Caco-2 (cell line): ENCODE measurements around the gene SLCO2A1. TPM values are rescaled to one million over a fixed set of nuclear protein-coding genes. Genes with fewer than 3 reads are reported as not detected.

ENCODE experiments used
- BruUV-seq: library from RNA; stranded (reverse); fragments of 400-500 nt; replicated peaks from 2 replicates; lab custom pipeline; 2021; lab: Mats Ljungman, UMichigan
- CTCF ChIA-PET: fragments of 300-600 bp; sonication (Branson Sonifier 250); formaldehyde crosslinking; loops from one replicate; lab custom pipeline; 2022; ENCODE audit warnings: antibody characterized with exemption; lab: Charles Lee
- POLR2A ChIA-PET: fragments of 300-600 bp; sonication (Branson Sonifier 250); formaldehyde crosslinking; loops from one replicate; lab custom pipeline; 2022; ENCODE audit warnings: antibody characterized with exemption; lab: Charles Lee
- DNase-seq, 2 experiments: peaks; one replicate each; pipeline versions ENCODE4 v3.0.0 to v3.0.0-alpha.2; 2020 to 2022
- H3K27me3 ChIP-seq: replicated peaks from 2 replicates; pipeline ENCODE4 v1.6.0; 2011; ENCODE audit warnings: low read length; ENCODE audit not compliant: control insufficient read depth, insufficient read depth
- H3K36me3 ChIP-seq: 2 replicates; pipeline ENCODE4 v1.5.1; 2011; ENCODE audit warnings: low read length; ENCODE audit not compliant: control insufficient read depth, insufficient read depth
- H3K4me1 ChIP-seq: fragments of 250-450 bp; sonication (Bioruptor Pico); 2 replicates; pipeline ENCODE4 v1.5.1; 2020; ENCODE audit warnings: mild to moderate bottlenecking
- H3K4me3 ChIP-seq: 2 replicates; pipeline ENCODE4 v1.5.1; 2011; ENCODE audit warnings: low read depth, mild to moderate bottlenecking, control low read depth, low read length
- H3K9me3 ChIP-seq: fragments of 250-450 bp; sonication (Bioruptor Pico); 2 replicates; pipeline ENCODE4 v1.5.1; 2020; ENCODE audit warnings: mild to moderate bottlenecking, moderate library complexity
- H3K27ac Mint-ChIP-seq: one replicate; pipeline ENCODE4 v1.8.0; 2022; ENCODE audit warnings: mixed read lengths; ENCODE audit not compliant: unreplicated experiment
- H3K27me3 Mint-ChIP-seq: one replicate; pipeline ENCODE4 v1.8.0; 2022; ENCODE audit warnings: mixed read lengths; ENCODE audit not compliant: insufficient read depth, unreplicated experiment
- H3K36me3 Mint-ChIP-seq: one replicate; pipeline ENCODE4 v1.8.0; 2022; ENCODE audit warnings: mild to moderate bottlenecking, mixed read lengths; ENCODE audit not compliant: insufficient read depth, unreplicated experiment
- H3K4me1 Mint-ChIP-seq: one replicate; pipeline ENCODE4 v1.8.0; 2022; ENCODE audit warnings: low read depth, mixed read lengths; ENCODE audit not compliant: unreplicated experiment
- H3K4me3 Mint-ChIP-seq: one replicate; pipeline ENCODE4 v1.8.0; 2022; ENCODE audit warnings: mild to moderate bottlenecking, moderate library complexity, mixed read lengths; ENCODE audit not compliant: unreplicated experiment
- H3K9me3 Mint-ChIP-seq: one replicate; pipeline ENCODE4 v1.8.0; 2022; ENCODE audit warnings: mixed read lengths; ENCODE audit not compliant: unreplicated experiment
- intact Hi-C: fragments of 100-400 bp; cut with micrococcal nuclease; formaldehyde crosslinking; loops from one replicate; pipeline ENCODE4 v1.10.0; 2022; ENCODE audit not compliant: unreplicated experiment
- total RNA-seq: library from RNA; stranded (reverse); gene quantifications from 2 replicates; pipeline ENCODE4 v1.2.3, GENCODE V29; 2022
- TF ChIP-seq, protein P1 (sequence below), 2 experiments: fragments of 200-600 bp in 1 of 2; IDR thresholded peaks; 1 replicate in 1 of 2; 2 replicates in 1 of 2; pipeline versions ENCODE4 v1.5.1 to v1.8.0; 2011 to 2022; ENCODE audit warnings: antibody characterized with exemption in 1 of 2, control low read depth in 1 of 2, inconsistent platforms in 1 of 2, low read depth in 1 of 2, low read length in 1 of 2, mild to moderate bottlenecking in 1 of 2, moderate library complexity in 1 of 2; ENCODE audit not compliant: insufficient read depth in 1 of 2, severe bottlenecking in 1 of 2, unreplicated experiment in 1 of 2

The SLCO2A1 gene
- total RNA-seq, 1 experiment from 2014 or later: 2.5 TPM

DNA sequence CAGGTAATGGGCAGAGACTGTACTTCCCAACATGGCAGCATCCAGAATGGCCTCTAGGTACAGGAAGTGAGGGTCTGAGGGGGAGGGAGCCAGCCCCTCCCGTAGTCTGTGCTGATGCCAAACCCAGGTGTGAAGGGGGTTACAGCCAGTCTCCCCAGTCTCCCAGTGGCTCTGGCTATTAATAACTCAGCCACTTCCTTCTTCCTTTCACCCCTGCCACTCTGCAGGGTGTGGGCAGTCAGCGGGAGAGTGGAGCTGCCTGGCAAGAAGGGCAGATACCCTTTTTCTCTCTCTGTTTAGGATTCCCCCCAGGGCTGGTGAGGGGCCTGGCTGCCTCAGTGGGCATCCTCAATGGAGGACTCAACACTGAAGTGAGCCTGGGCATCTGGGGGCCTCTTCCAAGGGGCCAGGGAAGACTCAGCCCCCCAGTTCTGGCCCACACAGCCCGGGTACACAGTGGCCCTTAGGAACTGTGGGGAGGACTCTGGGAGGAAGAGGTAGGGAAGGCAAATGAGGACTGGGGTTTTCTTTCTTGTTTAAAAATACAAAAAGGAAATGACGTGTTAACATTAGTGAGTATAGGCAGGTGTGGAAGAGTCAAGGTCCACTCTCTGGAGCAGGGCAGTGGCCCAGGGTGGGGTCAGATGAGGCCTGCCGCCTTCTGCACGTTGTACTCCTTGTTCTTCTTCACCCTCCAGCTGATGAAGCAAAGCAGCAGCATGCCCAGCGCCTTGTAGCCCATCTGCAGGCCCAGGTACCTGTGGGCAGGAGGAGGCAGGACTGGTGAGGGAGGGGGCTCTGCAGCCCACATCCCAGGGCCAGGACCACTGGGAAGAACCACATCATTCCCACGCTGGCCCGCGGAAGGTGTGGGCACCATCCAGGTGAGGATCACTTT lies 95.4 kb downstream of the SLCO2A1 start:
- DNase-seq: no peak
- Mint-ChIP-seq H3K27ac (no peak overlapping the region), H3K27me3 (no peaks in the 10 kb centered on the region), H3K9me3 (no peaks in the 10 kb centered on the region), H3K4me1 (no peaks in the 10 kb centered on the region), H3K4me3 (no peak overlapping the region), H3K36me3 (no peaks in the 10 kb centered on the region)
- Histone ChIP-seq H3K9me3 (no peaks in the 10 kb centered on the region), H3K4me1 (no peaks in the 10 kb centered on the region), H3K27me3 (no peaks in the 10 kb centered on the region; the same call in 1 of the 2 replicates), H3K36me3 (no peaks in the 10 kb centered on the region), H3K4me3 (no peak overlapping the region)
- TF ChIP-seq, protein P1, sequence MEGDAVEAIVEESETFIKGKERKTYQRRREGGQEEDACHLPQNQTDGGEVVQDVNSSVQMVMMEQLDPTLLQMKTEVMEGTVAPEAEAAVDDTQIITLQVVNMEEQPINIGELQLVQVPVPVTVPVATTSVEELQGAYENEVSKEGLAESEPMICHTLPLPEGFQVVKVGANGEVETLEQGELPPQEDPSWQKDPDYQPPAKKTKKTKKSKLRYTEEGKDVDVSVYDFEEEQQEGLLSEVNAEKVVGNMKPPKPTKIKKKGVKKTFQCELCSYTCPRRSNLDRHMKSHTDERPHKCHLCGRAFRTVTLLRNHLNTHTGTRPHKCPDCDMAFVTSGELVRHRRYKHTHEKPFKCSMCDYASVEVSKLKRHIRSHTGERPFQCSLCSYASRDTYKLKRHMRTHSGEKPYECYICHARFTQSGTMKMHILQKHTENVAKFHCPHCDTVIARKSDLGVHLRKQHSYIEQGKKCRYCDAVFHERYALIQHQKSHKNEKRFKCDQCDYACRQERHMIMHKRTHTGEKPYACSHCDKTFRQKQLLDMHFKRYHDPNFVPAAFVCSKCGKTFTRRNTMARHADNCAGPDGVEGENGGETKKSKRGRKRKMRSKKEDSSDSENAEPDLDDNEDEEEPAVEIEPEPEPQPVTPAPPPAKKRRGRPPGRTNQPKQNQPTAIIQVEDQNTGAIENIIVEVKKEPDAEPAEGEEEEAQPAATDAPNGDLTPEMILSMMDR (IDR thresholded peaks at IDR 0.05; ENCODE audit: insufficient read depth in 1 of 2, low read depth in 1 of 2, low read length in 1 of 2, severe bottlenecking in 1 of 2, unreplicated experiment in 1 of 2): no peak
- BruUV-seq: no TSS peak
- POLR2A ChIA-PET: no interaction called here
- CTCF ChIA-PET: no interaction called here
- intact Hi-C loops: loop anchor here (10.0 kb wide), 2 partner anchors 220 to 250 kb away; no protein-coding TSS in a partner anchor

DNA sequence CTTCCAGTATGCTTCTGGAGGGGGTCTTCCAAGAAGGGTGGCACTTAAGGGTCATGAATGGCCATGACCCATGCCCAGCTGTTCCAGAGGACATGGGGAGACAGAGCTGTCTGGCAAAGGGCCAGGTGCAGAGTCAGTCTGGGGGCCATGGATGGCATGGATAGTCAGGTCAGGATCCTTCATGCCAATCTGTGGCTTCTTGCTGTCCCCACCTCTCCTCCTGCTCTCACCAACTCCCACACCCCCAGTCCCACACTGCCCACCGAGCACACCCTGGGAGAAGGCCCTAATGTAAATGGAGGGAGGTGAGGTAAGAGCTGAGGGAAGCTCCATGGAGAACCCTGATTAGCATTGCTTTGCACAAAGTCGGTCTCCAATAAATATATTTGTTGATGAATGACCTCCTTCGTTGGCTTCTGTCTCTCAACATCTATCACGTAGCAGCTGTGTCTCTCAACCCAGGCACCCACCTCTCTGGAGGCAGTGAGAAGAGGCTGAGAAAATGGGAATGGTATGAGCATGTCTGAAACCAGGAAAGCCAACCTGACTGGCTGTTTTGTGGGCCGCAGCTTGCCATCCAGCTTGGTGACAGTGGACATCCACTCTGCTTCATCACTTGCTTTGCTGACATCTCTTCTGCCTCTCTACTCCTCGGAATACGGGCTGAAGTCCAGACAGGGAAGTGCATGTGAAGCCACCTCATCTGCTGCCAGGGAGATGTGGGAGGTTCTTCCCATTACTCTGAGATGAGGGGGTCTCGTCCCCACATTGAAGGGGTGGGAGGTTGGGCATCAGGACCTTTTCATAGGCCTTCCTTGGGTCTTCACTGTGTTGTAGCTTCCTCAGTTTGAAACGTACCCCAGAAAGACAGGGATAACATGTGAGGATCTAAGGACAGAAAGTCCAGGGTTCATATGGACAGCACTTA lies 96.4 kb downstream of the SLCO2A1 start:
- no peaks in the 10 kb centered on the region for H3K4me1 Mint-ChIP-seq
- ChIA-PET CTCF (no interaction called here), POLR2A (no interaction called here)
- H3K4me1 ChIP-seq: no peaks in the 10 kb centered on the region
- H3K9me3 ChIP-seq: no peaks in the 10 kb centered on the region
- no peaks in the 10 kb centered on the region for H3K27me3 Mint-ChIP-seq
- H3K36me3 ChIP-seq: no peaks in the 10 kb centered on the region
- H3K4me3 Mint-ChIP-seq: no peak overlapping the region
- no peaks in the 10 kb centered on the region; the same call in 1 of the 2 replicates for H3K27me3 ChIP-seq
- no peak overlapping the region for H3K4me3 ChIP-seq
- no TSS peak for BruUV-seq
- no peaks in the 10 kb centered on the region for H3K9me3 Mint-ChIP-seq
- intact Hi-C loops: loop anchor here (10.0 kb wide), 2 partner anchors 221 to 251 kb away; no protein-coding TSS in a partner anchor
- no peaks in the 10 kb centered on the region for H3K36me3 Mint-ChIP-seq
- TF ChIP-seq, protein P1 (IDR thresholded peaks at IDR 0.05; ENCODE audit: insufficient read depth in 1 of 2, low read depth in 1 of 2, low read length in 1 of 2, severe bottlenecking in 1 of 2, unreplicated experiment in 1 of 2): no peak
- DNase-seq: no peak
- no peak overlapping the region for H3K27ac Mint-ChIP-seq

DNA sequence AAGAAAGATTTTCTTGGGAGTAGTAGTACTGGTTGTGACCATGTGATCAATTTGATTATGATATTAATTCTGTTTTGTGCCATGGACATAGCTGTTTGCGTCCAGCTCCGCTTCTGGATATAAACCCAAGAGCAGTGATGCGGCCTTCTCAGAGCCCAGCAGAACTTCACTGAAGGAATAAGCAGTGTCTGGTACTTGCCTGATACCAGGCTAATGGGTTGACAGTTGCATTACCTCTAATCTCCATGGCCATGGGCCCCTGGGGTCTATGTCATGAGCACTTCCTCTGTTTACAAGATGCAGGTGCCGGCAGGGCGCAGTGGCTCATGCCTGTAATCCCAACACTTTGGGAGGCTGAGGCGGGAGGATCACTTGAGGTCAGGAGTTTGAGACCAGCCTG lies 97.7 kb downstream of the SLCO2A1 start:
- H3K4me3 ChIP-seq: no peak overlapping the region
- no peaks in the 10 kb centered on the region for H3K36me3 Mint-ChIP-seq
- no peaks in the 10 kb centered on the region for H3K9me3 Mint-ChIP-seq
- intact Hi-C loops: loop anchor here (10.0 kb wide), 2 partner anchors 223 to 253 kb away; no protein-coding TSS in a partner anchor
- BruUV-seq: no TSS peak
- no peak overlapping the region for H3K4me3 Mint-ChIP-seq
- H3K27ac Mint-ChIP-seq: no peak overlapping the region
- ChIA-PET POLR2A (no interaction called here), CTCF (interaction anchor here (0.6 kb wide), 1 partner anchor 508 kb away, joined by 3 read pairs; no protein-coding TSS in a partner anchor)
- H3K27me3 Mint-ChIP-seq: no peaks in the 10 kb centered on the region
- TF ChIP-seq, protein P1 (IDR thresholded peaks at IDR 0.05; ENCODE audit: insufficient read depth in 1 of 2, low read depth in 1 of 2, low read length in 1 of 2, severe bottlenecking in 1 of 2, unreplicated experiment in 1 of 2): no peak
- H3K27me3 ChIP-seq: no peaks in the 10 kb centered on the region; the same call in 1 of the 2 replicates
- no peak for DNase-seq
- H3K4me1 ChIP-seq: no peaks in the 10 kb centered on the region
- H3K9me3 ChIP-seq: no peaks in the 10 kb centered on the region
- H3K36me3 ChIP-seq: no peaks in the 10 kb centered on the region
- H3K4me1 Mint-ChIP-seq: no peaks in the 10 kb centered on the region
